Lower lobe of right lung (tissue), 2 donors: ENCODE measurements around the gene SNRPA1. TPM values are rescaled to one million over a fixed set of nuclear protein-coding genes. Genes with fewer than 3 reads are reported as not detected.
A peak's percentile ranks its signal among the peaks of the same experiment; 100 is the strongest.
"Not testable (repeated sequence)": the region's sequence is repeated elsewhere in the genome, so short reads cannot be mapped to it uniquely, and the experiment has no call there.

Source experiments
- ATAC-seq, 2 donors: fragments of 200-7000 bp; cut with Tn5 transposase; one replicate each; pipeline ENCODE4 v1.9.1; 2020 to 2022; ENCODE audit warnings: mild to moderate bottlenecking in 2 of 2, moderate library complexity in 2 of 2
- DNase-seq: peaks from one replicate; pipeline ENCODE4 v3.0.0-alpha.2; 2020
- H3K27ac ChIP-seq: fragments of 200-600 bp; one replicate; pipeline ENCODE4 v1.8.0; 2022
- H3K27me3 ChIP-seq: fragments of 200-600 bp; one replicate; pipeline ENCODE4 v1.8.0; 2022; ENCODE audit warnings: low read depth
- H3K36me3 ChIP-seq: fragments of 200-600 bp; one replicate; pipeline ENCODE4 v1.8.0; 2022; ENCODE audit warnings: mild to moderate bottlenecking
- H3K4me1 ChIP-seq: fragments of 200-600 bp; one replicate; pipeline ENCODE4 v1.8.0; 2022
- H3K4me3 ChIP-seq: fragments of 200-600 bp; one replicate; pipeline ENCODE4 v1.8.0; 2022; ENCODE audit warnings: mild to moderate bottlenecking
- H3K9me3 ChIP-seq: fragments of 200-600 bp; one replicate; pipeline ENCODE4 v1.8.0; 2022
- intact Hi-C: fragments of 100-400 bp; cut with DNase I; formaldehyde crosslinking; loops from one replicate; pipeline ENCODE4 v1.11.0; 2022
- long read RNA-seq: library from polyadenylated mRNA; unstranded; transcript quantifications from one replicate; pipeline ENCODE4 v2.0.0, GENCODE V29; 2021
- total RNA-seq: library from RNA; stranded (reverse); fragmentation: NEBNext Ultra II Directional; extraction: Animal tissue kit (Norgen Biotek cat#: 25700); gene quantifications from one replicate; pipeline ENCODE4 v1.2.1, GENCODE V29; 2021
- TF ChIP-seq, protein P1 (sequence below): fragments of 200-600 bp; IDR thresholded peaks from one replicate; pipeline ENCODE4 v1.8.0; 2022; ENCODE audit warnings: antibody characterized with exemption, mild to moderate bottlenecking
- donor health status: DM: no; HTN: yes; CAD: no; lungs with severe emphysema.

The SNRPA1 gene
- 35.4 TPM for total RNA-seq
- long read RNA-seq, transcript SNRPA1-201 (9 exons, 1,055 nt), result major isoform, 19 of 63 reads
- long read RNA-seq, transcript SNRPA1-205 (7 exons, 2,108 nt), result minor isoform, 9 of 63 reads
- long read RNA-seq, partial matches to known transcripts, result 21 of 63 reads
- long read RNA-seq, other reads (novel, unspliced or antisense), result 8 of 63 reads

DNA sequence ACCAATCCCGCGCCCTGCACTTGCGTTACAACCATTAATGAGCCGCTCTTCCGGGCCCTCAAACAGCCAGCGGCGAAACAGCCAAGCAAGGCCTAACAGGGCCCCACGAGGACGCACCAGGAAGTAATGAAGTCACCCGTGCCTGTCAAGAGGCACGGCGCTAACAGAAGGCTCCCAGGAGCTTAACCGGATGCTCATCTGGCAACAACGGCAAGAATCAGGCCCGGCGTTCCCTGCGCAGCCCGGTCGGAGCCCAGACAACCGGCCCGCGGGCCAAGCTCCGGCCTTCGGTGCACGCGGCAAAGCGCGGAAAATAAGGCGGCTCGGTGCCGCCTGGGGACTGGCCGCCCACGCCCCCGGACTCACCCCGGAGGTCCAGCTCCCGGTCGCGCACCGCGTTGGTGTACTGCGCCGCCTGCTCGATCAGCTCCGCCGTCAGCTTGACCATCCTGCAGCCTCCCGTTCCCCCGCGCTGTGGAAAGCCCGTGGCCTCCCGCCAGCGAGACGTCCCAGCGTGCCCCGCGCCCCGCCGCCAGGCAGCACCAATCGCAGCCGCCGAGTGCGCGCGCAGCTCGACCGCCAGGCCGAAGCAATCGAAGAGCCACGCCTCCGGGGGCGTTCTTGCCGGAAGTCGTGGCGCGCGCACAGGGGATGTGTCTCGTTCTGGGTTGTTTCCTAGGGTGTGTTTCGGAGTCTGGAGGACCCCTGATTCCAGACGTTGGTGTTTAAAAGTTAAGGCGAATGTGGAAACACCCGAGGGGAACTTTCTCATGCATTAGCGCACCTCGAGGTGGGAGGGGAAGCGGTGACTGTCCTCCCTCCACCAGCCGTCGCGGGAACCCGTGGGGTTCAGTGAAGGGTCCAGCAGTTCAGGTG lies at the start of gene SNRPA1:
TSS of gene SNRPA1 (minus strand) at position 518 of the 876 bp plus-strand sequence. CDS start at position 448, 70 bp downstream.
- Histone ChIP-seq H3K4me1 (peaks cover 24% of the 10 kb centered on the region), H3K36me3 (peaks cover 4% of the 10 kb centered on the region), H3K9me3 (no peaks in the 10 kb centered on the region), H3K4me3 (peak within 1 kb of the TSS; percentile 89), H3K27ac (peak within 1 kb of the TSS; percentile 96), H3K27me3 (no peaks in the 10 kb centered on the region)
- intact Hi-C loops, result loop anchor here (10.0 kb wide), 1 partner anchor 360 kb away; the partner anchor contains the start of gene TM2D3
- peak; percentile 98 for ATAC-seq
- peak; percentile 99 for DNase-seq
- TF ChIP-seq, protein P1, sequence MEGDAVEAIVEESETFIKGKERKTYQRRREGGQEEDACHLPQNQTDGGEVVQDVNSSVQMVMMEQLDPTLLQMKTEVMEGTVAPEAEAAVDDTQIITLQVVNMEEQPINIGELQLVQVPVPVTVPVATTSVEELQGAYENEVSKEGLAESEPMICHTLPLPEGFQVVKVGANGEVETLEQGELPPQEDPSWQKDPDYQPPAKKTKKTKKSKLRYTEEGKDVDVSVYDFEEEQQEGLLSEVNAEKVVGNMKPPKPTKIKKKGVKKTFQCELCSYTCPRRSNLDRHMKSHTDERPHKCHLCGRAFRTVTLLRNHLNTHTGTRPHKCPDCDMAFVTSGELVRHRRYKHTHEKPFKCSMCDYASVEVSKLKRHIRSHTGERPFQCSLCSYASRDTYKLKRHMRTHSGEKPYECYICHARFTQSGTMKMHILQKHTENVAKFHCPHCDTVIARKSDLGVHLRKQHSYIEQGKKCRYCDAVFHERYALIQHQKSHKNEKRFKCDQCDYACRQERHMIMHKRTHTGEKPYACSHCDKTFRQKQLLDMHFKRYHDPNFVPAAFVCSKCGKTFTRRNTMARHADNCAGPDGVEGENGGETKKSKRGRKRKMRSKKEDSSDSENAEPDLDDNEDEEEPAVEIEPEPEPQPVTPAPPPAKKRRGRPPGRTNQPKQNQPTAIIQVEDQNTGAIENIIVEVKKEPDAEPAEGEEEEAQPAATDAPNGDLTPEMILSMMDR, result no peak

DNA sequence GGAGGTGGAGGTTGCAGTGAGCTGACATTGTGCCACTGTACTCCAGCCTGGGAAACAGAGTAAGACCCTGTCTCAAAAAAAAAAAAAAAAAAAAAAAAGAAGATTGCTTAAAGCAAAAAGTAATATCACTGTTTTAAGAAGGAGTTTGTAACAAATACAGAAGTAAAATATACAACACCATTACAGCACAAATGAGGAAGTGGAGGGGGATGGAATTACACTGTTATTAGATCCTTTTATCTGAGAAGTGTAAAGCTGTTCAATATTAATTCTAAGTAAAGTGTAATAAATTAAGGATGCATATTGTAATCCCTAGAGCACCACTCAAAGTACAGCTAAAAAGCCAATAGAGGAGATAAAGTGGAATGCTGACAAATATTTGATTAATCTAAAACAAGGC lies 47.0 kb upstream of the SNRPA1 start:
- intact Hi-C loops, result no loop called here
- H3K4me3 ChIP-seq, result no peak overlapping the region
- no peak overlapping the region for H3K27ac ChIP-seq

DNA sequence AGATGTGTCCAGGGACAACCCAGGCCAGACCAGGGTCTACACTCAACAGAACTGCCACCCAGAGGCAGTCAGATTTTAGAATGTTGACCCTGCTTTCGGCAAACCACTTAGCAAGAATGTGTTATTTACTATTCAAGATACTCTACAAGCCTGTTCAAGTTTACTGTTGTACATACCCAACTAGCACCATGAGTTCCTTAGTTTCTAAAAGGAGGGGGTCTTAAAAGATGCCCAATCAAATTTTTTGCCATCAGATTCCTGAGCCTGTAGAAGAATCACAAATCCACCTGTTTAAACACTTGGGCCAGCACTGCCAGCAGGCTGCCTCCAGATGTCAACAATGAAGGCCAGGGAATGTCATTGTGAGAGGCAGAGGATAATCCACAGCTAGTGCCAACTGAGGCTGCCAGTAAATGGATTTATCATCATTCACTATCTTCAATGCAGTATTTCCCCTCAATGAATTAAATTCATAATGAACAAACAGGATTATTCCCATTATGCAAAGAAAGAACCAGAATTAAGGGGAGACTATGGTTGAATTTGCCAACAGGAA lies 43.5 kb upstream of the SNRPA1 start:
- intact Hi-C loops, result no loop called here
- no peaks in the 10 kb centered on the region for H3K36me3 ChIP-seq
- no peak overlapping the region for H3K27ac ChIP-seq
- ATAC-seq, result no peak
- H3K9me3 ChIP-seq, result peaks cover 4% of the 10 kb centered on the region
- no peak for DNase-seq
- H3K4me1 ChIP-seq, result no peaks in the 10 kb centered on the region
- H3K27me3 ChIP-seq, result no peaks in the 10 kb centered on the region
- TF ChIP-seq, protein P1, result no peak
- H3K4me3 ChIP-seq, result no peak overlapping the region

More for the DNA sequence above, 47.0 kb upstream of the SNRPA1 start:
- TF ChIP-seq, protein P1, result no peak
- Histone ChIP-seq H3K27me3 (no peaks in the 10 kb centered on the region), H3K9me3 (no peaks in the 10 kb centered on the region), H3K4me1 (no peaks in the 10 kb centered on the region), H3K36me3 (no peaks in the 10 kb centered on the region)
- ATAC-seq, result no peak
- DNase-seq, result no peak

DNA sequence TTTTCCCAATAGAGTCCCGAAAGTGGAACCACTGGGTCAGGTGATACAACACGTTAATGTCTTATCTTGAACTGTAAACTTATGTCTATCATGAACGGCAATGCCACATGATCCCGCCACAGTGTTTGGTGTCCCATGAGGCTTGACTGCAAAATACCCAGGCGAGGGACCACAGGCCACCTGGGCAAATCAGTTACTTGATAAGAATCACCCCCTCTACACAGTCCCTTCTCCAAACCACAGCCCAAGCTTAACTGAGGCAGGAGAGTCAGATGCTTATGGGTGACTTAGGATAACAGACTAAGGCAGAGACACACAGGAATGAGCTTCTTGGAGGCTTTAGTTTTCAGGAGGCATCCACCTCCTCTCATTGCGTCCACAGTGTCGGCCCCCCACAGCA lies 42.9 kb upstream of the SNRPA1 start:
- Histone ChIP-seq H3K27ac (no peak overlapping the region), H3K4me3 (no peak overlapping the region), H3K36me3 (no peaks in the 10 kb centered on the region), H3K9me3 (peaks cover 4% of the 10 kb centered on the region), H3K27me3 (no peaks in the 10 kb centered on the region), H3K4me1 (no peaks in the 10 kb centered on the region)
- DNase-seq (no peak), ATAC-seq (no peak)
- TF ChIP-seq, protein P1, result no peak
- intact Hi-C loops, result no loop called here

DNA sequence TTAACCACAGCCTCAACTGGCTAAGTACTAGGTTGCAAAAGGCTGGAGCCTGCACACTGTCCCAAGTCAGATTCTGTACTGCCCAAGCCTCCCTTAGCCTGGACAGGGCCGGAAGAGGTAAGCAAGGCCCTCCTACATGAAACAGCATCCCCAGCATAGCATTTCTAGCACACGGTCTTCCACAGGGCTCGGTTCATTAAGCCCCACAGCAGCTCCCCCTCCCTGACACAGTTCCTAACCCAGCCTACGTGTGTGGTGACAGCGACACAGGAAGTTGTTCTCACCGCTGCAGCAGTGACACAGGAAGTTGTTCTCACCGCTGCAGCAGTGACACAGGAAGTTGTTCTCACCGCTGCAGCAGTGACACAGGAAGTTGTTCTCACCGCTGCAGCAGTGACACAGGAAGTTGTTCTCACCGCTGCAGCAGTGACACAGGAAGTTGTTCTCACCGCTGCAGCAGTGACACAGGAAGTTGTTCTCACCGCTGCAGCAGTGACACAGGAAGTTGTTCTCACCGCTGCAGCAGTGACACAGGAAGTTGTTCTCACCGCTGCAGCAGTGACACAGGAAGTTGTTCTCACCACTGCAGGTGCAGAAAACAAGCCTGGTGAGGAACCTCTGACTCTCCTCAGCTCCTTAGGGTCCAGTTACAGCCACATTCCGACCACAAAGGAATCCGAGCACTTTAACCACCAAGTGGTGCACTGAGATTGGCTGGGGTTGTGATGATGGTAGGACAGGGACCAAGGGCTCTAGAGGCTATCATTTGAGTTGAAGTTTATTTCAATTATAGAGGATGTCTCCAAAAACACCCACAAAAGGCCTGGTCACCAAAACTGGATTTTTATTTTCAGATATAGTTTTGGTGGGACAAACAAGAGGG lies 39.1 kb upstream of the SNRPA1 start:
- H3K27me3 ChIP-seq, H3K4me1 ChIP-seq, intact Hi-C loops, H3K4me3 ChIP-seq, H3K36me3 ChIP-seq, H3K9me3 ChIP-seq, DNase-seq: not testable (repeated sequence)
- peak overlapping the region; percentile 58 for H3K27ac ChIP-seq
- ATAC-seq, result peak in 1 of 2 donors; percentile 29
